GM18519 (cell line): ENCODE measurements around the gene ZNF232.
"Not testable (repeated sequence)": the region's sequence is repeated elsewhere in the genome, so short reads cannot be mapped to it uniquely, and the experiment has no call there.

Experiments used
- ATAC-seq: cut with Tn5 transposase; IDR thresholded peaks from one replicate; pipeline ENCODE4 v1.9.1; 2021; ENCODE audit warnings: mild to moderate bottlenecking, moderate library complexity; ENCODE audit not compliant: unreplicated experiment, low FRiP score

ZNF232 gene

GRCh38 chr17:5130261-5130660 is 18.6 kb upstream of the ZNF232 start:
- not testable (repeated sequence) for ATAC-seq

GRCh38 chr17:5129770-5130169 is 18.1 kb upstream of the ZNF232 start:
- not testable (repeated sequence) for ATAC-seq

- ATAC-seq, result no peak
Measured at GRCh38 chr17:5128905-5129535, 17.3 kb upstream of the ZNF232 start.

- not testable (repeated sequence) for ATAC-seq
Measured at GRCh38 chr17:5128387-5128786, 16.7 kb upstream of the ZNF232 start.

GRCh38 chr17:5127910-5128309 is 16.2 kb upstream of the ZNF232 start:
- no peak for ATAC-seq

GRCh38 chr17:5126719-5127488 is 15.2 kb upstream of the ZNF232 start:
- no peak for ATAC-seq

GRCh38 chr17:5124896-5125295 is 13.2 kb upstream of the ZNF232 start:
- not testable (repeated sequence) for ATAC-seq

GRCh38 chr17:5124125-5124760 is 12.6 kb upstream of the ZNF232 start:
- not testable (repeated sequence) for ATAC-seq

GRCh38 chr17:5123343-5124124 is 11.9 kb upstream of the ZNF232 start:
- no peak for ATAC-seq

GRCh38 chr17:5122586-5123342 is 11.1 kb upstream of the ZNF232 start:
- no peak for ATAC-seq

GRCh38 chr17:5122056-5122455 is 10.4 kb upstream of the ZNF232 start:
- ATAC-seq, result not testable (repeated sequence)

- no peak for ATAC-seq
Measured at GRCh38 chr17:5121186-5121841, 9.6 kb upstream of the ZNF232 start.

GRCh38 chr17:5120436-5121185 is 8.9 kb upstream of the ZNF232 start:
- not testable (repeated sequence) for ATAC-seq

- ATAC-seq, result no peak
Measured at GRCh38 chr17:5120036-5120435, 8.4 kb upstream of the ZNF232 start.

- no peak for ATAC-seq
Measured at GRCh38 chr17:5118219-5118618, 6.5 kb upstream of the ZNF232 start.

- no peak for ATAC-seq
Measured at GRCh38 chr17:5115673-5116651, 4.3 kb upstream of the ZNF232 start, which contains the start of gene USP6. Gene USP6, plus strand, starts transcription at chr17:5116032. Its CDS starts 14,336 bp downstream, at chr17:5130368.

- ATAC-seq, result no peak
Measured at GRCh38 chr17:5110816-5111215, 862 bp downstream of the ZNF232 start.

GRCh38 chr17:5100832-5101231 is 10.8 kb downstream of the ZNF232 start:
- no peak for ATAC-seq
